ENCODE measurements around the gene MYOCOS. TPM values are rescaled to one million over a fixed set of nuclear protein-coding genes. Genes with fewer than 3 reads are reported as not detected.
"Not testable (repeated sequence)": the region's sequence is repeated elsewhere in the genome, so short reads cannot be mapped to it uniquely, and the experiment has no call there.

The MYOCOS gene
- total RNA-seq, 1 donor from 2014 or later: 0.21 TPM

GRCh38 chr1:171654201-171654941 is 32.3 kb downstream of the MYOCOS start:
- no peaks in the 10 kb centered on the region for H3K27me3 Mint-ChIP-seq (ENCODE audit: low read depth)
- no peak for DNase-seq (ENCODE audit: low read depth, low spot score)
- TF ChIP-seq CTCF (conservative IDR thresholded peaks at IDR 0.05): no peak
- H3K4me1 Mint-ChIP-seq: peaks cover 17% of the 10 kb centered on the region
- no peaks in the 10 kb centered on the region for H3K9me3 Mint-ChIP-seq
- H3K4me3 Mint-ChIP-seq: no peak overlapping the region
- H3K27ac Mint-ChIP-seq (ENCODE audit: unreplicated experiment): no peak overlapping the region
- no peaks in the 10 kb centered on the region for H3K36me3 Mint-ChIP-seq (ENCODE audit: low read depth)

- Mint-ChIP-seq H3K9me3 (no peaks in the 10 kb centered on the region), H3K4me3 (peak overlapping the region; percentile 35), H3K4me1 (peaks cover 17% of the 10 kb centered on the region), H3K27ac (ENCODE audit: unreplicated experiment) (peak overlapping the region; percentile 52), H3K36me3 (ENCODE audit: low read depth) (no peaks in the 10 kb centered on the region), H3K27me3 (ENCODE audit: low read depth) (no peaks in the 10 kb centered on the region)
- DNase-seq (ENCODE audit: low read depth, low spot score): peak; percentile 70
- TF ChIP-seq CTCF (conservative IDR thresholded peaks at IDR 0.05): peak; percentile 65
These were observed 33.1 kb downstream of the MYOCOS start for GRCh38 chr1:171654942-171655745.

- no peak overlapping the region for H3K4me3 Mint-ChIP-seq
- H3K4me1 Mint-ChIP-seq: peaks cover 17% of the 10 kb centered on the region
- peak overlapping the region; percentile 52 for H3K27ac Mint-ChIP-seq (ENCODE audit: unreplicated experiment)
- H3K36me3 Mint-ChIP-seq (ENCODE audit: low read depth): no peaks in the 10 kb centered on the region
- TF ChIP-seq CTCF (conservative IDR thresholded peaks at IDR 0.05): no peak
- H3K9me3 Mint-ChIP-seq: no peaks in the 10 kb centered on the region
- DNase-seq (ENCODE audit: low read depth, low spot score): no peak
- no peaks in the 10 kb centered on the region for H3K27me3 Mint-ChIP-seq (ENCODE audit: low read depth)
These were observed 33.7 kb downstream of the MYOCOS start for GRCh38 chr1:171655746-171656116.

GRCh38 chr1:171656206-171656605 is 34.2 kb downstream of the MYOCOS start:
- H3K27me3 Mint-ChIP-seq (ENCODE audit: low read depth); H3K9me3 Mint-ChIP-seq; H3K4me3 Mint-ChIP-seq; DNase-seq (ENCODE audit: low read depth, low spot score); H3K27ac Mint-ChIP-seq (ENCODE audit: unreplicated experiment); H3K36me3 Mint-ChIP-seq (ENCODE audit: low read depth): not testable (repeated sequence)
- H3K4me1 Mint-ChIP-seq: peaks cover 17% of the 10 kb centered on the region

GRCh38 chr1:171661076-171661650 is 39.1 kb downstream of the MYOCOS start:
- no peaks in the 10 kb centered on the region for H3K4me1 Mint-ChIP-seq
- H3K27me3 Mint-ChIP-seq (ENCODE audit: low read depth): no peaks in the 10 kb centered on the region
- no peak for TF ChIP-seq CTCF (conservative IDR thresholded peaks at IDR 0.05)
- H3K4me3 Mint-ChIP-seq: no peak overlapping the region
- H3K36me3 Mint-ChIP-seq (ENCODE audit: low read depth): no peaks in the 10 kb centered on the region
- H3K9me3 Mint-ChIP-seq: no peaks in the 10 kb centered on the region
- peak overlapping the region; percentile 44 for H3K27ac Mint-ChIP-seq (ENCODE audit: unreplicated experiment)
- no peak for DNase-seq (ENCODE audit: low read depth, low spot score)
